Stimulated activated CD4-positive, alpha-beta T cell treated with anti-CD3 and anti-CD28 coated beads, TNF-alpha, amount 100 ng/mL, for 4 hours (primary cell): ENCODE results near the gene SCN2B.
A peak's percentile ranks its signal among the peaks of the same experiment; 100 is the strongest.

Experiments used
- DNase-seq, 3 experiments: peaks; one replicate each; pipeline ENCODE4 v3.0.0-alpha.2; 2020; ENCODE audit warnings: low read depth in 3 of 3

Gene SCN2B

DNA sequence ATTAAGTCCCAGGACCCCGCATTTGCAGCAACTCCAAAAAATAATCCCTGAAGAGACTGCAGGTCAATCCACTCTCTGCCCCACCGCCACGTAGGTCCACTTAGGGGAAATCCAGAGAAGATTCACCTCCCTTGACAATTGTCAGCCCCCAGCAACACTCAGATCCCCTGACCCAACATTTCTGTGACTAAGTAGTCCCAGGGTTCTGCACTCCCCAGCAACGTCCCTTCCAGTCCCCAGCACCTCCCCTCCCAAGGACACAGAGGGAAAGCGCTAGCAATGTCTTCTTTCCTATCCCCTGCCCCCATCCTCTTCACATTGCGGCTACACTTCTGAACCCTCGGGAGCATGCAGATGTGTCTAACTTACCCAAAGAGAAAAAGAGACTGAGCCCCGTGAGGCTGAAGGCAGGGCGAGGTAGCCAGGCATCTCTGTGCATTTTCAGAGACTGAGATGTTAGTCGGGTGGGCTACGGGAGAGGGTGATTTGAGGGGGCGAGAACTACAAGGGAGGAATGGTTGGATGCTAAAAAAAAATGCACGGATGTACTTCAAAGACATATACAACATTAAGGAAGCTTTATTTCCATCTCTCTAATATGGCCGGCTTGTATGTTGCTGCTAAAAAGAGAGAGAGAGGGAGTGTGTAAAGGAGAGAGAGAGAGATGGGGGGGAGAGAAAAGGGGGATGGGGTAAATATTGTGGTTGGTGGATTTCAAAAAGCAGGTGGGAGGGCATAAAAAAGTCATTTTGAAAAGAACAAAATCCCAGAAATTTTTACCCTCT is at the start of gene SCN2B:
TSS of gene SCN2B (minus strand) at position 647 of the 785 bp plus-strand sequence. CDS start at position 439, 208 bp downstream.
- no peak for DNase-seq

GRCh38 chr11:118224511-118225188 is 48.2 kb upstream of the SCN2B start, which contains the start of gene JAML:
JAML (minus strand) TSS chr11:118225011; CDS start chr11:118214866, 10,145 bp downstream.
- peak in 1 of 3 experiments; percentile 31 for DNase-seq

GRCh38 chr11:118223992-118224391 is 47.6 kb upstream of the SCN2B start:
- no peak for DNase-seq

DNA sequence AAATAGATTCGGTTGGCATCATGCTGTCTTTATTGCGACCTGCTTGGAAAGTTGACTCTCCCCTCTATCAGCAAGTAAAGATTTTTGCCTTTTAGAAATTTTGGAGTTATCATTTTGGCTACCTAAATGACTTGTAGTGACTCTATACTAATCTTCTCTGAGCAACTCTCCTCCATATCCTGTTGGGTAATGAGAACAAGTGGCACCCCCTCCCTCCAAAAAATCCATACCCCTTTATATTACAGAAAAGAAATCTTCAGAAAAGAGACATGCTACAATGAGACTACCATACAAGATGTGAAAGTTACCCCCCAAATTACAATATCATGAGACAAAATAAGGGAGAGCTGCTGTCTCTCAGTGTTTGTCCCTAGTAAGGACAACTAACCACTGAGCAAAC is 47.1 kb upstream of the SCN2B start:
- DNase-seq = no peak

GRCh38 chr11:118222437-118222836 is 46.0 kb upstream of the SCN2B start:
- DNase-seq = no peak

DNA sequence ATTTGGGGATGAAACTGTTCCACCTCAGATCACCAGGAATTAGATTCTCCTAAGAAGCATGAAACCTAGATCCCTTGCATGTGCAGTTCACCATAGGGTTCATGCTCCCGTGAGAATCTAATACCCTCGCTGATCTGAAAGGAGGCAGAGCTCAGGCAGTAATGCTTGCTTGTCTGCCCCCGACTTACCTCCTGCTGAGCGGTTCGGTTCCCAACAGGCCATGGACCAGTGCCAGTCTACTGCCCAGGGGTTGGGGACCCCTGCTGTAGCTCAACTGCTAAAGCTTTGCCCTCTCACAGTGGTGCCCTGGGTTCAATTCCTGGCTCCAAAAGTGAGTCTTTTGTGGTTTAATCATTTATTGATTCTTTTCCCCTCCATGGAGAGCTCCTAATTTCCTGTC is 45.0 kb upstream of the SCN2B start:
- no peak for DNase-seq

DNA sequence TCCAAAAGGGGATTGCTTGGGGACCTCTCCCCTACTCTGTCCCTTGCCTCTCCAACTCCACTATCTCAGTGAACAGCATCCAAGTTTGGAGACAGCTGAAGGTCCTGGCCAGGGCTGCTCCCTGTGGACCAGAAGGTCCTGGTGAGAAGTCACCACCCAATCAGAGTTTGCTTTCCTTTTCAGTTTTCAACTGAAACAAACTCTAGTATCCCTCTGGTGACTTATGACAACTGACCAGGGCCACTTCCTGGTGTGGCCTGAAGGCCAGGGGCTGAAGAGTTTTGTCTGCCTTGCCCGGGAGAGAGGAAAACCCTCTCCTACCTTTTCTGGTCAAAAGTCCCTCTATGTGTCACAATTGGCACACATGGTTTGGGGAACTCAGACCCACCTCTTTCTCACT is 43.3 kb upstream of the SCN2B start:
- no peak for DNase-seq

- DNase-seq = no peak
These were observed 42.8 kb upstream of the SCN2B start for GRCh38 chr11:118219244-118219643.

- no peak for DNase-seq
These were observed 41.1 kb upstream of the SCN2B start for GRCh38 chr11:118217575-118217974.

DNA sequence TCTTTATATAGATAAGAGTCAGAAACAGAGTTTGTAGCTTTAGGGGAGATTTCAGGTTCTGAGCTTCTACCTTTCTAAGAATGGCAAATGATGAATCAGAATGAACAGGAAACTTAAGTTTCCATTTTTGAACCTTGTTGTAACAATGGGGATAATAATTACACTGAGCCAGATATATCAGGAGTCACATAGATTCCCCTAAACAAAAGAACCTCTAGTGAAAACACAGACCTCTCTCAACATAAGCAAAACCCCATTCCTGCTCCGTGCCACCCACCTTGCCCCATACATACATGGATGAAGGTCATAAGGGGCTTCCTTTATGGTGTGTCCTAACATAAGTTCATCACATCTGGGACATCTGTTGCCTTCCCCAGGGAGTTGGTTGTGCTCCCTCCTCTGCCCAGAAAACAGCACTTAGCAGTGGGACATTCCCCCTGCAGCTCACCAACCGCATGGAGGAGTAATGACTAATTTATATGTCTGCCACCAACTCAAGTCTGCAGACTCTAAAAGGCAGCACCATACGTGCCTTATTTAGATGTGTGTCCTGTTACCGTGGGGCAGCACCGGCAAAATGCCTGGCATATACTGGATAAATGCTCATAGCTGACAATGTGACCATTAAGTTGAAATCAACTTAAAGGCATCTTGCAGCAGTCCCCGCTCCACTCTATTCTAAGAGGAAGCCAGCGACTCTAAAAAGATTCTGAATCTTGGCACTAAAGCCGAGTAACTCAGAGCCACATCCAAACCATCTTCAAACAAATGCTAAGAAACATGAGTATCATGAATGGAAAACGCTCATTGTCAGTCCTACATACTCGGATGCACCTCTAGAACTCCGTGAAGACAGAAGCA is 40.4 kb upstream of the SCN2B start:
- DNase-seq = peak in 1 of 3 experiments; percentile 48

GRCh38 chr11:118215765-118216164 is 39.3 kb upstream of the SCN2B start:
- no peak for DNase-seq

GRCh38 chr11:118215262-118215661 is 38.8 kb upstream of the SCN2B start:
- no peak for DNase-seq

DNA sequence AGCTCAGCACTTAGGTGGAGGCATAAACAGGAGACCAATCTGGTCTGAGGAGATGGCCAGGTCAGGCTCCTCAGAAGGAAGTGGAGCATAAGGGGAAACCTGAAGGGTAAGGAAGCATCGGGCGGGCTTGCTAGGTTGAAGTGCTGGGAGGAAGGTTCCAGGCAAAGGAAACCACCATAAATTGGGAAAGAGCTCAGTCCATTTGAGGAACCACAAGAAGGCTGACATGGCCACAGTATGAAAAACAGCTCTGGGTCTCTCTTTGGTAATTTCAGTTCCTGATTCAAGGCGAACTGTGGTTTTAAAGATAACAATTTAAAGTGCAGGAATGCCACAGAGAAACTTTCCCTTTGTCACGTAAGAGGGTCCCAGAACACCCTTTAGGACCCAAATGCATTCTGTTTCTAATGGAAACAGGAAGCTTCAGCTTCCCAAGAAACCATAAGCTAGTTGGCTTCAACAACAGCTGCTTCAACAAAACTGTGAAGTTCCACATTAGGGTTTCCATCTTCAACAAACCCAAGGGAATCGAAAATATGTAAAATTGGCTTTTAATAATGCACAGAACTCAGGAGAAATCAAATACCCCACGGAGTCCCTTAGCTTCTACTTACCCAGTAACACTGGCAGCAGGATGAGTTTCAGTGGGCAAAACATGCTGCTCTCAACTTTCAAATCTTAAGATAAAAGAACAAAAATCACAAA is 37.9 kb upstream of the SCN2B start:
- DNase-seq = no peak

GRCh38 chr11:118213781-118214180 is 37.3 kb upstream of the SCN2B start:
- DNase-seq = no peak

GRCh38 chr11:118213201-118213600 is 36.8 kb upstream of the SCN2B start:
- DNase-seq = no peak

- no peak for DNase-seq
These were observed 36.3 kb upstream of the SCN2B start for GRCh38 chr11:118212781-118213191.

DNA sequence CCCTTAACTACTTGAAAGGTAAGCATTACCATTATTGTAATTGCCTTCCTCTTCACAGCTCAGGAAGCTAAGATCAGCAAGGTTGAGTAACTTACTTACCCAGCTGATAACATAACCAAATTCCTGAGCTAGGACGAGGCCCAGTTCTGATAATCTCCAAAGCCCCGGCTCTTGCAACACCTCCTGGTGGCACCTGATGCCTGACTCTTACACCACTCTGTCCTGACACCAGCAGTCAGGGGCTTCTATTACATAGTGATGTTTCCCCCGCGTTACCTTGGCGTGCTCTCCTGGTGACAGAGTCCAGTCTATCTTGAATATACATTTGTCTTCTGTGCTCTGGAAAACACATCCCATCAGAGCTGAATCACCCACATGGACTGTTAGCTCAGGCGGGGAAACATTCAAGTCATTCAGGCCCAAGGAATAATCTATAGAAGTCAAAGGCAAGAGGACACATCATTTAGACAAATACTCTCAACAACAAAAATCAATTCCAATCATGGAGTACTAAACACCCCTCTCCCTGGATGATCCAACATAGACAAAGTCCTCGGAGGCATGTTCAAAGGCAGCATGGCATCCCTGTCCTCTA is 35.8 kb upstream of the SCN2B start:
- DNase-seq = no peak

GRCh38 chr11:118211006-118211405 is 34.6 kb upstream of the SCN2B start:
- no peak for DNase-seq

DNA sequence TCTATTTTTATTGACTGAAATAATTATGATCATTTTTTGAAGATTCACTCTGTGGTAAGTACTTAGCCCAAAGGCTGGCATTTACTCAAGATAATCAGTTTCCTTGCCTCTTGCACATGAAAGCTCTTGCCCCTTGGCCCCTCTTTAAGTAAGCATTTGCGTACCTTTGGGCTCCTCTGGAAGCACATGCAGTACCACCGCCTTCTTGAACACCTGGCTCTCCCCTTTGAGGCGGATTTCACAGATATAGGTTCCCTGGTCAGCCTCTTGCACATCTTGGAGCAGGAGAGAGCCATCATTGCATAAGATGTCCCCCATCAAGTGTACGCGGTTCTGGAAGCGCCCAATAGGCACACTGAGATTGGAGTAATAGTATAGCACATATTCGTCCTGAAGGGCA is 33.9 kb upstream of the SCN2B start:
- no peak for DNase-seq

DNA sequence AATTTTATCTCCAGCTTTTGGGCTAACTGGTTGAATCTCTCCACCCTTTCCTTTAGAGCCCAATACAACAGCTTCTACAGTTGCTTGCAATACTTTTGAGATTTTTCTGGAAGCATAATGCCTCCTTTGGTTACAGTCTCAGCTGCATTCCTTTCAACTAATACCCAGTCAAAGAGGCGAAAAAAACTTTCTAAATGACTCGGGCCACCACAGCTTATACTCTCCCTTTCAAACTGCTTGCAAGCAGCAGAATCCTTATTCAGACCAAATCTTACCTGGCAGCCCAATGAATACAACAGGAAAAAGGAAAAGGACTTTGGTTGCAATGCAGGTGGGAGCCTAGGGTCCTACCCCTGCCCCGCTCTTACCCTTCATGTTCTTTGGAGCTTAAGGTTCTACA is 32.6 kb upstream of the SCN2B start:
- no peak for DNase-seq

- DNase-seq = no peak
These were observed 30.6 kb upstream of the SCN2B start for GRCh38 chr11:118207079-118207478.
